Epithelial cell of prostate (primary cell): ENCODE measurements around the gene SCT.

Experiments
- DNase-seq: peaks from one replicate; pipeline ENCODE4 v3.0.0-alpha.2; 2011; ENCODE audit warnings: low read depth, low spot score
- H3K27ac ChIP-seq: fragments of 450-650 bp; 2 replicates; pipeline ENCODE4 v1.5.1; 2017; ENCODE audit warnings: mild to moderate bottlenecking

SCT gene

GRCh38 chr11:623999-624704 lies 2.8 kb downstream of the SCT start:
- DNase-seq: no peak
- no peak overlapping the region for H3K27ac ChIP-seq

- no peak for DNase-seq
- no peak overlapping the region for H3K27ac ChIP-seq
Measured at GRCh38 chr11:623349-623869, 3.6 kb downstream of the SCT start.

GRCh38 chr11:621838-622237 lies 5.1 kb downstream of the SCT start:
- no peak for DNase-seq
- no peak overlapping the region for H3K27ac ChIP-seq

- DNase-seq: no peak
- H3K27ac ChIP-seq: no peak overlapping the region
Measured at GRCh38 chr11:620935-621814, 5.8 kb downstream of the SCT start.

- H3K27ac ChIP-seq: no peak overlapping the region
Measured at GRCh38 chr11:620201-620600, 6.8 kb downstream of the SCT start.

GRCh38 chr11:619628-620050 lies 7.3 kb downstream of the SCT start:
- no peak for DNase-seq
- no peak overlapping the region for H3K27ac ChIP-seq

More at GRCh38 chr11:620201-620600, 6.8 kb downstream of the SCT start:
- DNase-seq: no peak

- no peak for DNase-seq
- H3K27ac ChIP-seq: no peak overlapping the region
Measured at GRCh38 chr11:618856-619627, 7.9 kb downstream of the SCT start.

GRCh38 chr11:617912-618682 lies 8.9 kb downstream of the SCT start:
- DNase-seq: no peak
- H3K27ac ChIP-seq: no peak overlapping the region

- H3K27ac ChIP-seq: no peak overlapping the region
- DNase-seq: no peak
Measured at GRCh38 chr11:617199-617911, 9.6 kb downstream of the SCT start.

- peak overlapping the region; percentile 77 for H3K27ac ChIP-seq
- no peak for DNase-seq
Measured at GRCh38 chr11:616320-617198, 10.4 kb downstream of the SCT start.

GRCh38 chr11:615504-616319 lies 11.3 kb downstream of the SCT start, which contains the start of gene IRF7:
Gene IRF7, minus strand, starts transcription at chr11:615950. Its CDS starts 586 bp downstream, at chr11:615364.
- peak; percentile 59 for DNase-seq
- H3K27ac ChIP-seq: peak within 1 kb of the TSS; percentile 77

GRCh38 chr11:614623-615503 lies 12.1 kb downstream of the SCT start:
- no peak for DNase-seq
- H3K27ac ChIP-seq: peak overlapping the region; percentile 77

GRCh38 chr11:614021-614622 lies 12.9 kb downstream of the SCT start:
- H3K27ac ChIP-seq: peak overlapping the region; percentile 77
- no peak for DNase-seq

GRCh38 chr11:613369-613968 lies 13.5 kb downstream of the SCT start:
- peak overlapping the region; percentile 77 for H3K27ac ChIP-seq
- peak; percentile 45 for DNase-seq

GRCh38 chr11:612961-613300 lies 14.1 kb downstream of the SCT start:
- H3K27ac ChIP-seq: no peak overlapping the region
- no peak for DNase-seq
